Common myeloid progenitor, CD34-positive (primary cell): ENCODE data around the gene LURAP1L.

ENCODE experiments used
- CTCF ChIA-PET: fragments of 350-600 bp; sonication (Branson Sonifier 250); formaldehyde crosslinking; loops from one replicate; lab custom pipeline; 2021; ENCODE audit warnings: antibody characterized with exemption; lab: Charles Lee
- POLR2A ChIA-PET: fragments of 350-600 bp; sonication (Branson Sonifier 250); formaldehyde crosslinking; loops from one replicate; lab custom pipeline; 2021; ENCODE audit warnings: antibody characterized with exemption; lab: Charles Lee
- DNase-seq, 3 donors: peaks; one replicate each; pipeline versions ENCODE4 v3.0.0 to v3.0.0-alpha.2; 2013
- H3K27ac ChIP-seq, 2 experiments: 1 replicate in 1 of 2; 2 replicates in 1 of 2; pipeline ENCODE4 v1.7.0; 2013; ENCODE audit warnings: inconsistent platforms in 2 of 2, low read length in 2 of 2, mild to moderate bottlenecking in 2 of 2, low read depth in 1 of 2, moderate library complexity in 1 of 2; ENCODE audit not compliant: severe bottlenecking in 2 of 2, insufficient read depth in 1 of 2, poor library complexity in 1 of 2
- H3K27me3 ChIP-seq, 5 experiments: replicated peaks in 2 of 5; 1 replicate in 3 of 5; 2 replicates in 2 of 5; pipeline versions ENCODE4 v1.6.1 to v1.7.0; 2013; ENCODE audit warnings: low read length in 4 of 5, mild to moderate bottlenecking in 2 of 5, moderate library complexity in 2 of 5, inconsistent platforms in 1 of 5; ENCODE audit not compliant: insufficient read depth in 5 of 5, control insufficient read depth in 4 of 5
- H3K36me3 ChIP-seq, 4 experiments: 1 replicate in 2 of 4; 2 replicates in 2 of 4; pipeline versions ENCODE4 v1.6.1 to v1.7.0; 2013; ENCODE audit warnings: low read length in 3 of 4, control low read depth in 1 of 4, mild to moderate bottlenecking in 1 of 4; ENCODE audit not compliant: control insufficient read depth in 4 of 4, insufficient read depth in 4 of 4
- H3K4me1 ChIP-seq, 4 experiments: 1 replicate in 3 of 4; 2 replicates in 1 of 4; pipeline versions ENCODE4 v1.6.1 to v1.7.1; 2013; ENCODE audit warnings: low read length in 3 of 4, mild to moderate bottlenecking in 3 of 4, control low read depth in 1 of 4, inconsistent platforms in 1 of 4, moderate library complexity in 1 of 4; ENCODE audit not compliant: control insufficient read depth in 4 of 4, insufficient read depth in 4 of 4; ENCODE audit errors: control extremely low read depth in 1 of 4
- H3K4me3 ChIP-seq, 7 experiments: 1 replicate in 4 of 7; 2 replicates in 3 of 7; pipeline versions ENCODE4 v1.5.1 to v1.7.0; 2013; ENCODE audit warnings: mild to moderate bottlenecking in 7 of 7, low read length in 6 of 7, moderate library complexity in 6 of 7, inconsistent platforms in 2 of 7, low read depth in 2 of 7, control low read depth in 1 of 7; ENCODE audit not compliant: insufficient read depth in 4 of 7, control insufficient read depth in 1 of 7; ENCODE audit errors: extremely low read depth in 1 of 7
- H3K9me3 ChIP-seq, 5 experiments: 1 replicate in 4 of 5; 2 replicates in 1 of 5; pipeline versions ENCODE4 v1.6.1 to v1.7.1; 2013; ENCODE audit warnings: low read length in 4 of 5, mild to moderate bottlenecking in 2 of 5, inconsistent platforms in 1 of 5, low read depth in 1 of 5, moderate library complexity in 1 of 5; ENCODE audit not compliant: control insufficient read depth in 4 of 5, insufficient read depth in 2 of 5; ENCODE audit errors: control extremely low read depth in 1 of 5
- whole genome bisulfite sequencing: methylation state at CpG from one replicate; pipeline ENCODE4 v1.1.5; 2013; ENCODE audit not compliant: insufficient coverage; 5-methylcytosine and 5-hydroxymethylcytosine counted together

Gene LURAP1L

DNA sequence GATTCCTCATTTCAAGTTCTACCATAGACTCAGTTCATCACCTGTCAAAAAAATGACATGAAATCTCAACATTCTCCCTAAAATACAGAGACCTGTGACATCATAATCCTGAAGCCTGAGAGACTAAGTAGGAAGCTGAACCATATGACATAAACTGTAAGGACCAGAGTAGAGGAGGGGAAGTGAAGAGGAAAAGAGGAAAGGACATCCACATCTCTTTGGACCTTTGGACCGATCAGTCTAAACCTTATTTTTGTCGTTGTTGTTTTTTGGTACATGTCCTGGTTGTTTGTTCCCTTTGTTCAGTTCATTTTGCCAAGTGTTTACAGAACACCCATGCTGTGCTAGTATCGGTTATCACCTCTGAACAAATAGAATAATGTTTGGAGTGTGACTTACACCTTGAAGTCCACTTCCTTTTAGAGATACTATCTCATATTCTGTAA lies 41.9 kb downstream of the LURAP1L start:
- H3K4me3 ChIP-seq = no peak overlapping the region
- H3K4me1 ChIP-seq = no peaks in the 10 kb centered on the region
- H3K9me3 ChIP-seq = no peaks in the 10 kb centered on the region
- ChIA-PET POLR2A (no interaction called here), CTCF (no interaction called here)
- DNase-seq = no peak
- WGBS = 100% methylated on average over 1 of the region's 3 CpGs
- H3K27me3 ChIP-seq = no peaks in the 10 kb centered on the region
- no peak overlapping the region for H3K27ac ChIP-seq
- no peaks in the 10 kb centered on the region for H3K36me3 ChIP-seq

DNA sequence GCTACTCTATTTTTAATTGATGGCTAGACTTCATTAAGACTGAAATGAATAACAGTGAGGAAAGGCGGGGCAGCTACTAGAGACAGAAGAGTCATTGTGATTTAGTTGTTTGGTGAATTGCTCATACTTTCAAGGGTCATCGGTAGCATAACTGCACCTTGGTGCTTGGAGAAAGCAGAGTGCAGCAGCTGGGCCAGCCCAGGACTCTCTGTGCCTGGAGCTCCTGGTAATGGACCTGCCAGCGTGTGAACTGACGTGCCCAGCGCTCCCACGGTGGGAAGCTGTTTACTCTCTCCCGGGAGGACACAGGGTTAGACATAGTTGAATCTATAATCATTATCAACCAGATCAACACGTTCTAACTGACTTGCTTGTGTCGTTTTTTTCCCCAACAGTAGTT lies 42.9 kb downstream of the LURAP1L start:
- H3K27ac ChIP-seq = no peak overlapping the region
- WGBS = 97% methylated on average over 7 of the region's 9 CpGs
- ChIA-PET POLR2A (interaction anchor here (0.6 kb wide), 1 partner anchor 1023 kb away, joined by 7 read pairs; no protein-coding TSS in a partner anchor), CTCF (interaction anchor here (0.6 to 1.7 kb wide), 3 partner anchors 12 to 98 kb away, joined by 3 to 6 read pairs (median 4); no protein-coding TSS in a partner anchor)
- no peaks in the 10 kb centered on the region for H3K9me3 ChIP-seq
- H3K4me1 ChIP-seq = no peaks in the 10 kb centered on the region
- no peak for DNase-seq
- no peaks in the 10 kb centered on the region for H3K27me3 ChIP-seq
- no peak overlapping the region for H3K4me3 ChIP-seq
- H3K36me3 ChIP-seq = no peaks in the 10 kb centered on the region

DNA sequence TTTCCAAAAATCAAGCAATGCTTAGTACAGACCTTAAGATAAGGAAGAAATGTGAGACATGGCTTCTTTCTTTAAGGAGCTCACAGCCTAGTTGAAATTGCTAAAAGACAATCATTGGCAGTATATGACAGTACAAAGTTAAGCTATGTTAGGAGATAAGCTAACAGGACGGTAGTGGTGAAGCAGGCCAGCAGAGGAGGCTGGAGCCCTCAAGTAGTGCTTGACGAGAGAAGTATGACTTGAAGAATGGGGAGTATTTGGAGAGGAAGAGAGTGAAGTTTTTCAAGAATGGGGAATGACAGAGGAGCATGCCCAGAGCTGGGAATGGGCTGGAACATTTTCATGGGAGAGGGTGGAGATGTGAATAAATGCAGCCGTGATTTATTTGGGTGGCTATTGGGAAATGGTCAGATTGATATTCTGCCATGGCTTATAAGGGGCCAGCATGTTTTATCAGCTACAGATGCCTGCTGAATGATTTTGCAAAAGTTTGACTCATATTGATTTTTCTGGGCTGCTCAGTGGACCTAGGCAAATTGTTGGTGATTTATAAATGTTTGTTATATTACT lies 43.7 kb downstream of the LURAP1L start:
- Histone ChIP-seq H3K4me3 (no peak overlapping the region), H3K27me3 (no peaks in the 10 kb centered on the region), H3K36me3 (no peaks in the 10 kb centered on the region), H3K9me3 (no peaks in the 10 kb centered on the region), H3K27ac (no peak overlapping the region), H3K4me1 (no peaks in the 10 kb centered on the region)
- DNase-seq = no peak
- 77% methylated on average over 3 of the region's 3 CpGs for WGBS
- ChIA-PET POLR2A (interaction anchor here (0.6 kb wide), 1 partner anchor 1024 kb away, joined by 7 read pairs; no protein-coding TSS in a partner anchor), CTCF (interaction anchor here (1.1 to 2.1 kb wide), 5 partner anchors 18 to 106 kb away, joined by 3 to 6 read pairs (median 4); no protein-coding TSS in a partner anchor)

DNA sequence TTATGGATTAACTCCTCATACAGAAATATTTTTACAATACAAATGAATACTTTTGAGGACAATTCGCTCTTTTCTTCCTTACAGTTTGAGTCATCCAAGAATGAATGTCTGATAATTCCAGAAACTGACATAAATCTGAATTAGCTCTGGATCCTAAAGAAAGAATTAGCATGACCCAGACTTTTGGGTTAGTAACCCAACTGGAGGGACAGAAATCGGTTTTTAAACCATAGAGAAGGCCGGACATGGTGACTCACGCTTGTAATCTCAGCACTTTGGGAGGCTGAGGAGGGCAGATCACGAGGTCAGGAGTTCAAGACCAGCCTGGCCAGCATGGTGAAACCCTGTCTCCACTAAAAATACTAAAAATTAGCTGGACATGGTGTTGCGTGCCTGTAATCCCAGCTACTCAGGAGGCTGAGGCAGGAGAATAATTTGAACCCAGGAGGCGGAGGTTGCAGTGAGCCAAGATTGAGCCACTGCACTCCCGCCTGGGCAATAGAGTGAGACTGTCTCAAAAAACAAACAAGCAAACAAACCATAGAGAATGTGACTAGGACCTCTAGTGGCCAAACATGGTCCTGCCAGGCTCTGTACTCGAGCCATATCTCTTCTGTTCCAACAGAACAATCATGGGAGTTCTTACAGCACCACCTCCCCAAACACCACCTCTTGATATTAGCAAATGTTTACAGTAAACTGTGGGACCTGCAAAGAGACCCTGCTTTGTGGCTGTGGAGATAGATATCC lies 44.8 kb downstream of the LURAP1L start:
- peak; percentile 22 to 54 (median 42) for DNase-seq
- Histone ChIP-seq H3K36me3 (no peaks in the 10 kb centered on the region), H3K4me3 (no peak overlapping the region), H3K9me3 (no peaks in the 10 kb centered on the region), H3K27me3 (no peaks in the 10 kb centered on the region), H3K4me1 (no peaks in the 10 kb centered on the region), H3K27ac (no peak overlapping the region)
- POLR2A ChIA-PET = no interaction called here
- WGBS = 89% methylated on average over 8 of the region's 9 CpGs
- CTCF ChIA-PET = interaction anchor here (1.0 to 2.1 kb wide), 8 partner anchors 9 to 100 kb away, joined by 3 to 7 read pairs (median 4); no protein-coding TSS in a partner anchor

DNA sequence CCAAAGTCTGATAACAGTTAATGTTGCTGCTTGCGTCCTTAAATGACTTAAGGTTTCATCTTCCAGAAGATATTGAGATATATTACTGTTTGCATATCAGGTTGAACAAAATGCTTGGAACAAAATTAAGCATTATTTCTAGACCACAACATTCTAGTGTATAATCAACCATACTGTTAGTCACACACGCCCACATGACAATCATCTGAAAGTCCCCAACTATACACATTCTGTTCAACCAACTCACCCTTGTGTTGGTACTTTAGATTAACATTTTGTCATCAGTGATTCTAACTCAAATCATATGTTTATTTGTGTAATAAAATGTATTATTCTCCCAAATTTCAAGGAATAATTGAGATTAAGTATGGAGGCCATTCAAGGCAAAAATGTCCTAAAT lies 47.3 kb downstream of the LURAP1L start:
- Histone ChIP-seq H3K9me3 (no peaks in the 10 kb centered on the region), H3K27ac (no peak overlapping the region), H3K36me3 (no peaks in the 10 kb centered on the region), H3K4me1 (no peaks in the 10 kb centered on the region), H3K27me3 (no peaks in the 10 kb centered on the region), H3K4me3 (no peak overlapping the region)
- POLR2A ChIA-PET = no interaction called here
- WGBS = no CpG with 5 or more reads among the region's 2 CpGs
- no peak for DNase-seq
- CTCF ChIA-PET = interaction anchor here (1.0 to 1.2 kb wide), 2 partner anchors 12 to 99 kb away, joined by 3 to 4 read pairs; no protein-coding TSS in a partner anchor

DNA sequence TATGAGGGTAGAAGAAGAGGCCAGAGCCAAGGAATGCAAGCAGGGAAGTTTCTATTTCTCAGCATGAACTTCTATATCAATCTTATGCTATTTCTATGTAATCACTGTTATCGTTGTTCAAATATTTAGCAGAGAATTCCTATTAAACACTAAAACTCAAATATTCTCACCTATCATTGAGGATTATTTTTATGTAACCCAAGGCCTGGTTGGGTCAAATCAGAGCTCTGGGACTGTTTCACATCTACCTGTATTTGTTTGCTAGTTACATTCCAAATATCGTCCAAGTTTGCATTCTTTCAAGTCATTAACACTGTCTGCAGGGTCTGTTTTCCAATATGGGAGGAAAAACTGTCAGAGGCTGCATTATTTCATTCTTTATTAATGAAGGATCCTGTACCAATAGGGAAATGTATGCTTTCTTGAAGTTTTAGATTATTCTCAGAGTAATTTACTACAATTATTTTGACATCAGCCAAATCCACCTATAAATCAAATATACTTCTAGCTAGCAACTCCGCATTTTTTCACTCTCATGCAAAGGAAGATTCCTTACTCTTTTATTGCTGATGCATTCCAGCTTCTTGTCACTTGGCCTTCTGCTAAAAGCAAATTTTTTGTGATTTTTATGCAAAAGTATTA lies 52.2 kb downstream of the LURAP1L start:
- DNase-seq = no peak
- Histone ChIP-seq H3K36me3 (no peaks in the 10 kb centered on the region), H3K27me3 (no peaks in the 10 kb centered on the region), H3K4me3 (no peak overlapping the region), H3K4me1 (no peaks in the 10 kb centered on the region), H3K9me3 (no peaks in the 10 kb centered on the region), H3K27ac (no peak overlapping the region)
- ChIA-PET CTCF (interaction anchor here (0.8 kb wide), 1 partner anchor 40 kb away, joined by 3 read pairs; no protein-coding TSS in a partner anchor), POLR2A (no interaction called here)
- 100% methylated on average over 1 of the region's 3 CpGs for WGBS
